RPMI7951 (cell line): ENCODE data around the gene LATS2. TPM values are rescaled to one million over a fixed set of nuclear protein-coding genes. Genes with fewer than 3 reads are reported as not detected.
"Not testable (repeated sequence)": the region's sequence is repeated elsewhere in the genome, so short reads cannot be mapped to it uniquely, and the experiment has no call there.

Experiments used
- DNase-seq: peaks from one replicate; pipeline ENCODE4 v3.0.0-alpha.2; 2012; ENCODE audit warnings: low read depth
- total RNA-seq: library from RNA; depleted of rRNA; stranded (reverse); fragments of >200 nt; shearing (Covaris generic); gene quantifications from 2 replicates; pipeline ENCODE4 v1.2.3, GENCODE V29; 2014

Gene LATS2
- total RNA-seq, 1 experiment from 2014 or later: 4.8 TPM

- DNase-seq: no peak
These were observed 94.0 kb downstream of the LATS2 start for GRCh38 chr13:20967340-20967739.

DNA sequence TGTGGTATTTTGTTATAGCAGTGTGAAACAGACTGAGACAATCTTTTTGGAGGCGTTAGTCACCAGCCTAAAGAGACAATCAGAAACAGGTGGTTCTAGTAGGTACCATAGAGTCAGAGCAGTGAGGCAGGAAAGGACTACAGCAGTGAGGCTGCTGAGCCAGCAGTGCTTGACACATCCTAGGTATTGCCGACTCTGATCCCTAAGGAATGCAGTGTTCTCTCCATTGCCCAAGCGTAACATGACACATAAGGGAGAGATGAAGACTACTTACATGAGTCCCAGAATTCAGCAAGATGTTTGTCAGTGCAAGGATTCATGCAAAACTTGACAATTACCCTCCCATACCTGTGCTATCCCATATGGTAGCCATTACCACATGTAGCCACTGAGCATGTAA, 96.5 kb downstream of the LATS2 start:
- DNase-seq: no peak

DNA sequence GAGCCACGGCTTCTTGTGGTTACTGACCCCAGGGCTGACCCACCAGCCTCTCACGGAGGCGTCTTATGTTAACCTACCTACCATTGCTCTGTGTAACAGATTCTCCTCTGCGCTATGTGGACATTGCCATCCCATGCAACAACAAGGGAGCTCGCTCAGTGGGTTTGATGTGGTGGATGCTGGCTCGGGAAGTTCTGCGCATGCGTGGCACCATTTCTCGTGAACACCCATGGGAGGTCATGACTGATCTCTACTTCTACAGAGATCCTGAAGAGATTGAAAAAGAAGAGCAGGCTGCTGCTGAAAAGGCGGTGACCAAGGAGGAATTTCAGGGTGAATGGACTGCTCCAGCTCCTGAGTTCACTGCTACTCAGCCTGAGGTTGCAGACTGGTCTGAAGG, 99.7 kb downstream of the LATS2 start:
- DNase-seq: peak; percentile 48

GRCh38 chr13:20960663-20961309, 100.6 kb downstream of the LATS2 start:
- peak; percentile 9 for DNase-seq

DNA sequence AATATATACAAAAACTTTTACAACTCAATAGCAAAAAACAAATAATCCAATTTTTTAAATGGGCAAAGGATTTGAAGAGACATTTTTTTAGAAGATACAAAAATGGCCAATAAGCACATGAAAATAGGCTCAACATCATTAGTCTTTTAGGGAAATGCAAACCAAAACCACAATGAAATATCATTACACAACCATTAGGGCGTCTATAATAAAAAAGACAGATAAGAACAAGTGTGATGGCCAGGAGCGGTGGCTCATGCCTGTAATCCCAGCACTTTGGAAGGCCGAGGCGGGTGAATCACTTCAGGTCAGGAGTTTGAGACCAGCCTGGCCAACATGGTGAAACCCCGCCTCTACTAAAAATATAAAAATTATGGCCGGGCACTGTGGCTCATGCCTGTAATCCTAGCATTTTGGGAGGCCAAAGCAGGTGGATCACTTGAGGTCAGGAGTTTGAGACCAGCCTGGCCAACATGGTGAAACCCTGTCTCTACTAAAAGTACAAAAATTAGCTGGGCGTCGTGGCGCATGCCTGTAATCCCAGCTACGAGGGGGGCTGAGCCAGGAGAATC, 104.3 kb downstream of the LATS2 start:
- DNase-seq: not testable (repeated sequence)

DNA sequence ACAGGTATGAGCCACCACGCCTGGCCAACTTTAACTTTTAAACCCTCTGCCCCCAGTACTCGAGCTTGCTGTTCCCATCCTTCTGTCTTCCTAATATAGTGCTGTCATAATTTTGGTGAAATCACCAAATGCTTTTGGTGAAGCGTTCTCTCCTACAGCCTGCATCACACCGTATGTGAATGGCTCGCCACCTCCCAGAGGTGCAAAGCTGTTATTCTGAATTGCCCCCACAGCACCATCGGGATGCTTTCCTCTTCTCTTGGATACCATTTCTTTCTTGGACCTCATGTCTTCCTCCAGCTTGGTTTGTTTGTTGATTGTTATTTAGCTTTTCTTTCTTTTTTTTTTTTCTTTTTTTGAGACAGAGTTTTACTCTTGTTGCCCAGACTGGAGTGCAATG, 105.9 kb downstream of the LATS2 start:
- DNase-seq: no peak

DNA sequence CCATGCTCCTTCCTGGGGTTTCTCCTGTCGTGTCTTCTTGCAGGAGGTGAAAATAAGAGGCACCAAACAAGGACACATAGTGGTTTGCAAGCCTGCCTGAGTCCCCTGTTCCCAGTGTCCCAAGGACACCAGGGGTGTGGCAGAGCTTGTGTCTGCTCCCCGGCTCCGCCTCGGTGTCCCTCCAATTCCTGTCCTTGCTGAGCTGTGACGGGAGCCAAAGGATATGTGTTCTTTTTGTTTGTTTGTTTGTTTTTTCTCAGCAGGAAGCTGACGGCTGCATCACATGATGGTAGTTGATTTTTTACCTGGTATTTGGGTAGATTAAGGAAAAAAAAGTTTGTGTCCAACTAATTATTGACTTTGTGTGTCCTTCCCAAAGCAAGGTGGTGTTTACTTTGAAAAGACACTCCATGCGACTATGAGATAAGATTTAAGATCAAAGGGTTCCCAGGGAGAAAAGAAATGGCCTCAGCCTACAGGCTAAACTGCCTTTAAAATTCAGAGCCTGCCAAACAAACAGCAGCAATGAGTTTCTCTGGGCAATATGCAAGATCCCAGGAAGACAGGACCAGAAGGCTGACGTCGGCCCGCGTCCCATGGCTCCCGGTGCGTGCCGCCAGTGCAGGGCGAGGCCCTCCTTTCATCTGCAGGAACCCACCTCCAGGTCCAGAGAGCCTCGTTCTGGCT, 108.0 kb downstream of the LATS2 start:
- DNase-seq: no peak

- DNase-seq: no peak
These were observed 108.5 kb downstream of the LATS2 start for GRCh38 chr13:20952838-20953237.

DNA sequence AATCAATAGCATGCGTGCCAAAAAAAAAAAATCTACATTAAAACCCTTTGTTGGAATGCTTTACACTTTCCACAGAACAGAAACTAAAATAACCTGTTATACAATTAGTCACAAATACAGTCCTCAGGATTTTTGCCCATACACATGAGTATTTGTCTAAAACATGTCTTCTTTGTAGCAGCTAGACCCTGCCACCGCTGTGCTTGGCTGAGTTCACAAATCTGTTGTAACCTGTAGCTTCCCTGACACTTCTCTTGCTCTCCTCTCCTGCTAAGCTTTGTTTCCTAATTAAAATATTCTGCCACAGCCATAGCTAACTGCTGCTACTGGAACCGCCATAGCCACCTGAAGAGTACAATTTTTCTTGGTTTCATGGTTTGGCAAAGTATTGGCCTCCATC, 113.4 kb downstream of the LATS2 start:
- DNase-seq: not testable (repeated sequence)

- DNase-seq: no peak
These were observed 115.4 kb downstream of the LATS2 start for GRCh38 chr13:20945952-20946383.

GRCh38 chr13:20942938-20943559, 118.3 kb downstream of the LATS2 start:
- DNase-seq: no peak

DNA sequence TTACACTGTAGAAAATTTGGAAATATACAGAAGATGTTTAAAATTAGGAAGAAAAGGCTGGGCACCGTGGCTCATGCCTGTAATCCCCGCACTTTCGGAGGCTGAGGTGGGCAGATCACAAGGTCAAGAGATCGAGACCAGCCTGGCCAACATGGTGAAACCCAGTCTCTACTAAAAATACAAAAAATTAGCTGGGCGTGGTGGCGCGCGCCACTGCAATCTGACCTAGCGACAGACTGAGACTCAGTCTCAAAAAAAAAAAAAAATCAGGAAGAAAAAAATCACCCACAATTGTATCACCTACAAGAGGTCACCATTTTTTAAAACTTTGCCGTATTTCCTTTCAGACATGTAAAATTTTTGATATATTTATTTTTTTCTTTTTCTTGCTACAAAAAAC, 120.9 kb downstream of the LATS2 start:
- DNase-seq: not testable (repeated sequence)

- no peak for DNase-seq
These were observed 121.3 kb downstream of the LATS2 start for GRCh38 chr13:20940083-20940482.

- no peak for DNase-seq
These were observed 121.7 kb downstream of the LATS2 start for GRCh38 chr13:20939662-20940061.

- DNase-seq: no peak
These were observed 123.1 kb downstream of the LATS2 start for GRCh38 chr13:20938302-20938701.

- no peak for DNase-seq
These were observed 133.7 kb downstream of the LATS2 start for GRCh38 chr13:20927596-20928257.

- not testable (repeated sequence) for DNase-seq
These were observed 136.0 kb downstream of the LATS2 start for GRCh38 chr13:20925395-20925790.

DNA sequence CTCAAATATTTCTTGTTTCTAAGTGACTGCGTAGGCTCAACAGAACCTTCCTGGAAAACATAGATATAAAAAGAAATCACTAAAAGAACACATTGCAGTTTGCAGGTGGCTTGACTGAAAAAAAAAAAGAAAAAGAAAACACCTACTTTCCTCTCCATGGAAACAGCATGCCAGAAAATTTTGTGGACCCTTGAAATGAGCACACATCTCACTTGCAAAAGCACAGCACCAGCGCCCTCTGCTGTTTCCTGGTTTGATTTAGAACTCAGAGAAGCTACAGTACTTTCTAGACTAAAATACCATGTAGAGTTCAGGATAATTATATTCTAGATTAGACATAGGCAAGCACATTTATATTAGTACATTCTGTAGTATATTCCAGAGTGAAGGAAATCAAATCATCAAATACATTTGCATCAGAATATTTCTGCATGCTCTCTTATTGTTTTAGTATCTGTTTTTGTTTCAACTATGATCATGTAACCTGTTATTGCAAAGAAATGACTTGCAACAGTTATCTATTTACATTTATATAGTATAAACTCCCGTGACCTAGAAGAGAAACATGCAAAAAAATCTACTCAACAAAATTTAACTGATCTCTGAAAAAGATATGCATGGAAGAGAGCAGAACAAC, 136.5 kb downstream of the LATS2 start:
- peak; percentile 66 for DNase-seq

DNA sequence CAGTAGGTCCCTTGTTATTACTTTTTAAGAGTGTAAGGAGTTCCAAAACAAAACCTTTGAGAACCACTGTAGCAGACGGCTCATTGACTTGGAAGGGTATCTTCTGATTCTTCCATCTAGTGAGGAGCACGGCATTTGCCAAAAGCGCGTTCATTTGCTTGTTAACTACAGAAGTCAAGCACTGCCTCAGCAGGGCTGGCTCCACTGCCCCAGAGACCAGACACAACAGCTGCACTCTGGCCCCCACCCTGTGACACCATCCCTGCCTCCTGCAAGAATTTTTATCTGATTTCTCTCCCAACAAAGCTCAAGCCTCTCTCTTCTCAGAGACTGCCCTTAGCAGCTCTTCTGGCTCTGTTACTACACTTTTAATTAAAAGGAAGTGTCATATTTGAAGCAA, 138.1 kb downstream of the LATS2 start:
- DNase-seq: no peak
